Colon (tissue), 2 donors: ENCODE measurements around the gene CUBN.

Experiments
- FAIRE-seq: peaks from 2 replicates; lab custom pipeline; 2012; peaks lifted over from hg19 to GRCh38; lab: Jason Lieb, UNC
- donor health status: control.
- donor health status: control.

Gene CUBN

GRCh38 chr10:16916496-16916895 is 213.1 kb downstream of the CUBN start:
- FAIRE-seq: no peak

GRCh38 chr10:16915300-16915699 is 214.3 kb downstream of the CUBN start:
- no peak for FAIRE-seq

GRCh38 chr10:16913266-16913665 is 216.3 kb downstream of the CUBN start:
- FAIRE-seq: no peak

- no peak for FAIRE-seq
These were observed 218.8 kb downstream of the CUBN start for GRCh38 chr10:16910793-16911164.

- no peak for FAIRE-seq
These were observed 219.4 kb downstream of the CUBN start for GRCh38 chr10:16909961-16910792.

- no peak for FAIRE-seq
These were observed 220.3 kb downstream of the CUBN start for GRCh38 chr10:16909271-16909767.

- FAIRE-seq: no peak
These were observed 221.9 kb downstream of the CUBN start for GRCh38 chr10:16907687-16908086.

GRCh38 chr10:16905320-16905719 is 224.3 kb downstream of the CUBN start:
- no peak for FAIRE-seq

- FAIRE-seq: no peak
These were observed 225.0 kb downstream of the CUBN start for GRCh38 chr10:16904639-16905061.

GRCh38 chr10:16904049-16904448 is 225.6 kb downstream of the CUBN start:
- FAIRE-seq: no peak

- FAIRE-seq: no peak
These were observed 227.0 kb downstream of the CUBN start for GRCh38 chr10:16902606-16903005.

- no peak for FAIRE-seq
These were observed 228.5 kb downstream of the CUBN start for GRCh38 chr10:16901106-16901505.

GRCh38 chr10:16896993-16897392 is 232.6 kb downstream of the CUBN start:
- FAIRE-seq: no peak

GRCh38 chr10:16894821-16895220 is 234.8 kb downstream of the CUBN start:
- FAIRE-seq: no peak

- no peak for FAIRE-seq
These were observed 235.9 kb downstream of the CUBN start for GRCh38 chr10:16893664-16894063.

- no peak for FAIRE-seq
These were observed 238.0 kb downstream of the CUBN start for GRCh38 chr10:16891375-16892313.

- FAIRE-seq: no peak
These were observed 238.9 kb downstream of the CUBN start for GRCh38 chr10:16890691-16891090.

- no peak for FAIRE-seq
These were observed 242.0 kb downstream of the CUBN start for GRCh38 chr10:16887565-16887964.

- FAIRE-seq: no peak
These were observed 243.6 kb downstream of the CUBN start for GRCh38 chr10:16886031-16886430.

GRCh38 chr10:16884497-16884896 is 245.1 kb downstream of the CUBN start:
- FAIRE-seq: no peak

- FAIRE-seq: no peak
These were observed 246.5 kb downstream of the CUBN start for GRCh38 chr10:16883084-16883483.

- FAIRE-seq: no peak
These were observed 259.3 kb downstream of the CUBN start for GRCh38 chr10:16870331-16870730.

- FAIRE-seq: no peak
These were observed 261.6 kb downstream of the CUBN start for GRCh38 chr10:16867990-16868389.
